HepG2 (cell line): Measurements from ENCODE around the gene SEL1L2. TPM values are rescaled to one million over a fixed set of nuclear protein-coding genes. Genes with fewer than 3 reads are reported as not detected.

ENCODE experiments used
- CEBPB ChIP-seq: IDR thresholded peaks from 2 replicates; pipeline ENCODE4 v1.6.1; 2011; ENCODE audit warnings: low read depth, low read length, improper control_type of control experiment, borderline replicate concordance
- CEBPZ ChIP-seq: IDR thresholded peaks from 2 replicates; pipeline ENCODE4 v1.6.1; 2012; ENCODE audit warnings: low read length, improper control_type of control experiment
- DBP ChIP-seq: sonication (generic); formaldehyde crosslinking; IDR thresholded peaks from 2 replicates; pipeline ENCODE4 v1.4.0; 2020; ENCODE audit warnings: missing genetic modification reagents; ENCODE audit errors: not compliant biosample characterization
- E2F5 ChIP-seq: sonication (generic); formaldehyde crosslinking; conservative IDR thresholded peaks from 2 replicates; pipeline ENCODE4 v1.4.0; 2020; ENCODE audit warnings: missing genetic modification reagents
- EED ChIP-seq: sonication (generic); formaldehyde crosslinking; IDR thresholded peaks from 2 replicates; pipeline ENCODE4 v1.5.0; 2020; ENCODE audit warnings: mild to moderate bottlenecking, missing genetic modification reagents
- GFI1 ChIP-seq: sonication (generic); formaldehyde crosslinking; IDR thresholded peaks from 2 replicates; pipeline ENCODE4 v1.5.0; 2020; ENCODE audit warnings: missing genetic modification reagents, mild to moderate bottlenecking, borderline replicate concordance
- HES4 ChIP-seq: sonication (generic); formaldehyde crosslinking; IDR thresholded peaks from 2 replicates; pipeline ENCODE4 v1.9.0; 2021; ENCODE audit warnings: mild to moderate bottlenecking, missing genetic modification reagents, borderline replicate concordance
- MED13 ChIP-seq: sonication (generic); formaldehyde crosslinking; IDR thresholded peaks from 2 replicates; pipeline ENCODE4 v1.5.0; 2020; ENCODE audit warnings: missing genetic modification reagents
- MTA1 ChIP-seq: sonication (generic); formaldehyde crosslinking; IDR thresholded peaks from 2 replicates; pipeline ENCODE4 v1.4.0; 2020; ENCODE audit warnings: missing genetic modification reagents, mild to moderate bottlenecking, borderline replicate concordance
- PLSCR1 ChIP-seq: sonication (generic); formaldehyde crosslinking; IDR thresholded peaks from 2 replicates; pipeline ENCODE4 v1.5.0; 2020; ENCODE audit warnings: missing genetic modification reagents, mild to moderate bottlenecking, borderline replicate concordance
- POGZ ChIP-seq: sonication (generic); formaldehyde crosslinking; IDR thresholded peaks from 2 replicates; pipeline ENCODE4 v1.4.0; 2020; ENCODE audit warnings: mild to moderate bottlenecking, missing genetic modification reagents
- RBAK ChIP-seq: sonication (generic); formaldehyde crosslinking; IDR thresholded peaks from 2 replicates; pipeline ENCODE4 v1.5.1; 2020; ENCODE audit warnings: mild to moderate bottlenecking, missing genetic modification reagents
- SETDB1 ChIP-seq: sonication (generic); formaldehyde crosslinking; IDR thresholded peaks from 2 replicates; pipeline ENCODE4 v1.5.1; 2020; ENCODE audit warnings: missing genetic modification reagents, mild to moderate bottlenecking, borderline replicate concordance
- SRSF1 ChIP-seq: fragments of 200-400 bp; formaldehyde crosslinking; optimal IDR thresholded peaks from 2 replicates; pipeline ENCODE3; 2017; ENCODE audit warnings: mild to moderate bottlenecking, low read depth, low read length, moderate library complexity
- TAF1 ChIP-seq: sonication (generic); formaldehyde crosslinking; IDR thresholded peaks from 2 replicates; pipeline ENCODE4 v1.4.0; 2020; ENCODE audit warnings: missing genetic modification reagents
- THRA ChIP-seq: sonication (generic); formaldehyde crosslinking; IDR thresholded peaks from 2 replicates; pipeline ENCODE4 v1.4.0; 2020; ENCODE audit warnings: missing genetic modification reagents, borderline replicate concordance
- ZFP36L2 ChIP-seq: sonication (generic); formaldehyde crosslinking; IDR thresholded peaks from 2 replicates; pipeline ENCODE4 v1.4.0; 2020; ENCODE audit warnings: missing genetic modification reagents
- ZNF17 ChIP-seq: sonication (generic); formaldehyde crosslinking; IDR thresholded peaks from 2 replicates; pipeline ENCODE4 v1.5.0; 2020; ENCODE audit warnings: mild to moderate bottlenecking, missing genetic modification reagents
- ZNF235 ChIP-seq: sonication (generic); formaldehyde crosslinking; IDR thresholded peaks from 2 replicates; pipeline ENCODE4 v1.8.1; 2023; ENCODE audit warnings: mild to moderate bottlenecking, missing genetic modification reagents, borderline replicate concordance
- ZNF362 ChIP-seq: sonication (generic); formaldehyde crosslinking; IDR thresholded peaks from 2 replicates; pipeline ENCODE4 v1.4.0; 2020; ENCODE audit warnings: missing genetic modification reagents, mild to moderate bottlenecking, borderline replicate concordance
- ZNF850 ChIP-seq: sonication (generic); formaldehyde crosslinking; conservative IDR thresholded peaks from 2 replicates; pipeline ENCODE4 v1.9.0; 2021; ENCODE audit warnings: mild to moderate bottlenecking, missing genetic modification reagents
- polyA plus RNA-seq, 8 experiments: library from polyadenylated mRNA; depleted of rRNA in 3 of 8; stranded (reverse) in 7 of 8; unstranded in 1 of 8; fragments of >200 nt; fragmentation: Illumina TruSeq in 4 of 8; extraction: Trizol in 4 of 8; gene quantifications; 2 replicates each; pipeline versions ENCODE4 v1.2.1 to v1.2.3, GENCODE V29; 2011 to 2016; ENCODE audit warnings: low read depth in 4 of 8, missing spikeins in 1 of 8, mixed read lengths in 1 of 8; ENCODE audit not compliant: insufficient read depth in 1 of 8
- total RNA-seq, 5 experiments: library from RNA; depleted of rRNA; stranded (reverse); fragments of >200 nt; fragmentation: Illumina TruSeq; extraction: Trizol; gene quantifications; 2 replicates each; pipeline ENCODE4 v1.2.3, GENCODE V29; 2016; ENCODE audit warnings: low read depth in 1 of 5

The SEL1L2 gene
- total and polyA plus RNA-seq, 2 of the 13 experiments (the other 11 are each of a cell fraction or from before 2014, with no cell fraction given), result not detected

GRCh38 chr20:13995086-13995665, 4.8 kb upstream of the SEL1L2 start, which contains the start of gene MACROD2 (continued):
- no peak for TF ChIP-seq CEBPZ
- TF ChIP-seq HES4 (CRISPR knock-in tag), result peak; percentile 80; the same call in 1 of the 2 replicates
- no peak for TF ChIP-seq CEBPB
- peak; percentile 84; the same call in 1 of the 2 replicates for TF ChIP-seq EED (CRISPR knock-in tag)
- no peak for TF ChIP-seq ZNF362 (CRISPR knock-in tag)
- TF ChIP-seq RBAK (CRISPR knock-in tag), result no peak
- no peak; the same call in 1 of the 2 replicates for TF ChIP-seq E2F5 (CRISPR knock-in tag)
- TF ChIP-seq ZNF235 (CRISPR knock-in tag), result no peak
- TF ChIP-seq ZFP36L2 (CRISPR knock-in tag), result no peak
- no peak for TF ChIP-seq ZNF850
- TF ChIP-seq MED13, result no peak
- TF ChIP-seq DBP (CRISPR knock-in tag), result no peak
- peak; percentile 65; the same call in 1 of the 2 replicates for TF ChIP-seq MTA1 (CRISPR knock-in tag)
- no peak for TF ChIP-seq GFI1 (CRISPR knock-in tag)
- TF ChIP-seq SRSF1, result no peak
- TF ChIP-seq PLSCR1 (CRISPR knock-in tag), result no peak
- TF ChIP-seq THRA, result no peak
- no peak for TF ChIP-seq TAF1 (CRISPR knock-in tag)
- peak; percentile 74; the same call in 1 of the 2 replicates for TF ChIP-seq POGZ (CRISPR knock-in tag)
- TF ChIP-seq SETDB1 (CRISPR knock-in tag), result no peak
- TF ChIP-seq ZNF17, result no peak
